ENCODE measurements around the gene VPS8.
A peak's percentile ranks its signal among the peaks of the same experiment; 100 is the strongest.

The VPS8 gene

DNA sequence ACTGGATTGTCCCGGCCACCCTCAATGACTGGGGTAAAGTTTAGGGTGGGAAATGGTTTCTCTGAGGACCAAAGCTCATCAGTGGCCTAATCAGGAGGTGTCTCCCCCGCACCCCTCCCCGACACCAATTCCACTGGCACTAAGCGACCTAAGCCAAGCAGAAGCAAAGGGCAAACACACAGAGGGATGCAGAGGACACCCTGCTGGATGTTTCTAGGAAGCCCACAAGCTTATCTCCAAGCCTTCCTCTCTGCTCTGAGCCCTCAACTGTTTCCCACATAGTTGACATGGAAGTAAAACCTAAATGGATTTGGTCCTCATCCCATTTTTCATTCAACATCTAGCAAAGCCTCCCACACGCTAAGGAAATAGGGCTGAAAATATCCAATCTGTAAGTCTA, 272.4 kb downstream of the VPS8 start:
- Histone ChIP-seq H3K36me3 (ENCODE audit: insufficient read depth) (no peaks in the 10 kb centered on the region), H2AFZ (ENCODE audit: low read depth) (no peak overlapping the region), H3K4me2 (no peak overlapping the region), H3K4me3 (IDR thresholded peaks at IDR 0.05; ENCODE audit: insufficient read depth, low read depth, low read length) (no peak overlapping the region), H3K9ac (no peak overlapping the region), H3K27me3 (ENCODE audit: insufficient read depth, low read depth) (no peaks in the 10 kb centered on the region), H4K20me1 (ENCODE audit: insufficient read depth) (no peaks in the 10 kb centered on the region), H3K79me2 (ENCODE audit: insufficient read depth, low read depth) (no peaks in the 10 kb centered on the region), H3K4me1 (ENCODE audit: low read depth, poor library complexity, severe bottlenecking) (peaks cover 9% of the 10 kb centered on the region), H3K27ac (no peak overlapping the region)
- TF ChIP-seq, protein P1, sequence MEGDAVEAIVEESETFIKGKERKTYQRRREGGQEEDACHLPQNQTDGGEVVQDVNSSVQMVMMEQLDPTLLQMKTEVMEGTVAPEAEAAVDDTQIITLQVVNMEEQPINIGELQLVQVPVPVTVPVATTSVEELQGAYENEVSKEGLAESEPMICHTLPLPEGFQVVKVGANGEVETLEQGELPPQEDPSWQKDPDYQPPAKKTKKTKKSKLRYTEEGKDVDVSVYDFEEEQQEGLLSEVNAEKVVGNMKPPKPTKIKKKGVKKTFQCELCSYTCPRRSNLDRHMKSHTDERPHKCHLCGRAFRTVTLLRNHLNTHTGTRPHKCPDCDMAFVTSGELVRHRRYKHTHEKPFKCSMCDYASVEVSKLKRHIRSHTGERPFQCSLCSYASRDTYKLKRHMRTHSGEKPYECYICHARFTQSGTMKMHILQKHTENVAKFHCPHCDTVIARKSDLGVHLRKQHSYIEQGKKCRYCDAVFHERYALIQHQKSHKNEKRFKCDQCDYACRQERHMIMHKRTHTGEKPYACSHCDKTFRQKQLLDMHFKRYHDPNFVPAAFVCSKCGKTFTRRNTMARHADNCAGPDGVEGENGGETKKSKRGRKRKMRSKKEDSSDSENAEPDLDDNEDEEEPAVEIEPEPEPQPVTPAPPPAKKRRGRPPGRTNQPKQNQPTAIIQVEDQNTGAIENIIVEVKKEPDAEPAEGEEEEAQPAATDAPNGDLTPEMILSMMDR (conservative IDR thresholded peaks at IDR 0.05; ENCODE audit: low read depth, low read length) = no peak

DNA sequence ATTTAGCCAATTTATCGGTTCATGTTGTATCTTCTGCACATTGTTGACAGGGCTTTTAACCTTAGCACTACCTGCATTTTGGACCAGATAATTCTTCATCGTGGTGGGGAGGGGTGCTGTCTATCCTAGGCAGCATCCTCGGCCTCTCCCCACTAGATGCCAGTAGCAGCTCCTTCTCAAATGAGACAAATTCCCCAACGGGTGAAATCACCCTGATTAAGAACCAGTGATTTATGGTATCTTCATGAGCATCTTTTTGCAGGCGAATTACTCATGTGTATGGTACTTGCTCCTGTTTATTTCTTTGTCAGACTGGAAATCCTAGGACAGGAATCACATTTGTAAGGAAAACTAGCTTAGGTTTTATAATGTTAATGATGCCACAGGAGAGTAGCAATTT, 272.9 kb downstream of the VPS8 start:
- H2AFZ ChIP-seq (ENCODE audit: low read depth) = no peak overlapping the region
- H3K27me3 ChIP-seq (ENCODE audit: insufficient read depth, low read depth) = no peaks in the 10 kb centered on the region
- H4K20me1 ChIP-seq (ENCODE audit: insufficient read depth) = no peaks in the 10 kb centered on the region
- H3K36me3 ChIP-seq (ENCODE audit: insufficient read depth) = no peaks in the 10 kb centered on the region
- H3K79me2 ChIP-seq (ENCODE audit: insufficient read depth, low read depth) = no peaks in the 10 kb centered on the region
- peaks cover 9% of the 10 kb centered on the region for H3K4me1 ChIP-seq (ENCODE audit: low read depth, poor library complexity, severe bottlenecking)
- TF ChIP-seq, protein P1 (conservative IDR thresholded peaks at IDR 0.05; ENCODE audit: low read depth, low read length) = no peak
- H3K4me3 ChIP-seq (IDR thresholded peaks at IDR 0.05; ENCODE audit: insufficient read depth, low read depth, low read length) = no peak overlapping the region
- H3K9ac ChIP-seq = no peak overlapping the region
- no peak overlapping the region for H3K27ac ChIP-seq
- H3K4me2 ChIP-seq = no peak overlapping the region

DNA sequence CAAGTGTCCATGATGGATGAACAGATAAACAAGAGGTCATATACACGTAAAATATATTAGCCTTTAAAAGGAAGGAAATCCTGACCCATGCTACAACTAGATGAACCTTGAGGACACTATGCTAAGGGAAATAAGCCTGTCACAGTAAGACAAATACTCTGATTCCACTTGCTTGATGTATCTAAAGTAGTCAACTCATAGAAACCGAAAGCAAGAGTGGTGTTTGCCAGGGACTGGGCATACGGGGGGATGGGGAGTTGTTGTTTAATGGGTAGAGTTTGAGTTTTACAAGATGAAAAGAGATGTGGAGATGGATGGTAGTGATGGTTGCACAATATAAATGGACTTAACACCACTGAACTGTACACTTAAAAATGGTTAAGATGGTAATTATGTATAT, 275.5 kb downstream of the VPS8 start:
- Histone ChIP-seq H3K9ac (no peak overlapping the region), H3K79me2 (ENCODE audit: insufficient read depth, low read depth) (no peaks in the 10 kb centered on the region), H3K4me3 (IDR thresholded peaks at IDR 0.05; ENCODE audit: insufficient read depth, low read depth, low read length) (no peak overlapping the region), H3K27ac (no peak overlapping the region), H3K27me3 (ENCODE audit: insufficient read depth, low read depth) (no peaks in the 10 kb centered on the region), H3K4me1 (ENCODE audit: low read depth, poor library complexity, severe bottlenecking) (peaks cover 9% of the 10 kb centered on the region), H3K36me3 (ENCODE audit: insufficient read depth) (no peaks in the 10 kb centered on the region), H3K4me2 (peak overlapping the region; percentile 24; the same call in 1 of the 2 replicates), H2AFZ (ENCODE audit: low read depth) (no peak overlapping the region), H4K20me1 (ENCODE audit: insufficient read depth) (no peaks in the 10 kb centered on the region)
- TF ChIP-seq, protein P1 (conservative IDR thresholded peaks at IDR 0.05; ENCODE audit: low read depth, low read length) = no peak

GRCh38 chr3:185089343-185089742, 277.4 kb downstream of the VPS8 start:
- Histone ChIP-seq H3K27ac (no peak overlapping the region), H3K4me2 (no peak overlapping the region), H3K4me1 (ENCODE audit: low read depth, poor library complexity, severe bottlenecking) (peaks cover 9% of the 10 kb centered on the region), H3K79me2 (ENCODE audit: insufficient read depth, low read depth) (no peaks in the 10 kb centered on the region), H3K4me3 (IDR thresholded peaks at IDR 0.05; ENCODE audit: insufficient read depth, low read depth, low read length) (no peak overlapping the region), H4K20me1 (ENCODE audit: insufficient read depth) (no peaks in the 10 kb centered on the region), H3K36me3 (ENCODE audit: insufficient read depth) (no peaks in the 10 kb centered on the region), H3K9ac (no peak overlapping the region), H2AFZ (ENCODE audit: low read depth) (no peak overlapping the region), H3K27me3 (ENCODE audit: insufficient read depth, low read depth) (no peaks in the 10 kb centered on the region)
- TF ChIP-seq, protein P1 (conservative IDR thresholded peaks at IDR 0.05; ENCODE audit: low read depth, low read length) = no peak
